GM21367 (cell line): ENCODE results near the gene METTL2B.
A peak's percentile ranks its signal among the peaks of the same experiment; 100 is the strongest.
"Not testable (repeated sequence)": the region's sequence is repeated elsewhere in the genome, so short reads cannot be mapped to it uniquely, and the experiment has no call there.

Experiments used
- ATAC-seq: cut with Tn5 transposase; IDR thresholded peaks from one replicate; pipeline ENCODE4 v1.9.1; 2021; ENCODE audit not compliant: unreplicated experiment

METTL2B gene

GRCh38 chr7:128523932-128524524, 47.5 kb downstream of the METTL2B start:
- not testable (repeated sequence) for ATAC-seq

GRCh38 chr7:128525584-128525983, 49.0 kb downstream of the METTL2B start:
- not testable (repeated sequence) for ATAC-seq

- ATAC-seq: not testable (repeated sequence)
Observed at GRCh38 chr7:128526062-128526466, 49.5 kb downstream of the METTL2B start.

GRCh38 chr7:128529191-128529590, 52.6 kb downstream of the METTL2B start:
- not testable (repeated sequence) for ATAC-seq

GRCh38 chr7:128530121-128530854, 53.7 kb downstream of the METTL2B start:
- ATAC-seq: peak; percentile 9

GRCh38 chr7:128530855-128531104, 54.2 kb downstream of the METTL2B start:
- no peak for ATAC-seq

- peak; percentile 60 for ATAC-seq
Observed at GRCh38 chr7:128531105-128531954, 54.8 kb downstream of the METTL2B start.

GRCh38 chr7:128531955-128532478, 55.5 kb downstream of the METTL2B start:
- ATAC-seq: peak; percentile 16

GRCh38 chr7:128532956-128533355, 56.4 kb downstream of the METTL2B start:
- ATAC-seq: not testable (repeated sequence)

- peak; percentile 57 for ATAC-seq
Observed at GRCh38 chr7:128537410-128537809, 60.9 kb downstream of the METTL2B start.

- not testable (repeated sequence) for ATAC-seq
Observed at GRCh38 chr7:128542530-128542929, 66.0 kb downstream of the METTL2B start.

GRCh38 chr7:128543300-128543699, 66.8 kb downstream of the METTL2B start:
- not testable (repeated sequence) for ATAC-seq

GRCh38 chr7:128546319-128546851, 69.8 kb downstream of the METTL2B start:
- not testable (repeated sequence) for ATAC-seq

GRCh38 chr7:128550920-128551319, 74.4 kb downstream of the METTL2B start:
- ATAC-seq: no peak

- not testable (repeated sequence) for ATAC-seq
Observed at GRCh38 chr7:128554394-128554793, 77.8 kb downstream of the METTL2B start.
